ENCODE results near the gene TCP11X2.
"Not testable (repeated sequence)": the region's sequence is repeated elsewhere in the genome, so short reads cannot be mapped to it uniquely, and the experiment has no call there.

Gene TCP11X2

GRCh38 chrX:102414493-102414892 is 57.1 kb downstream of the TCP11X2 start:
- H3K27me3 ChIP-seq (ENCODE audit: control insufficient read depth, insufficient read depth, low read length, poor library complexity, severe bottlenecking); H3K4me1 ChIP-seq (ENCODE audit: control insufficient read depth, insufficient read depth, low read length); H3K9me3 ChIP-seq (ENCODE audit: control insufficient read depth, low read length); H3K27ac ChIP-seq (ENCODE audit: insufficient read depth, low read depth, low read length, poor library complexity, severe bottlenecking); H3K36me3 ChIP-seq (ENCODE audit: control insufficient read depth, insufficient read depth, low read length); H3K4me3 ChIP-seq (ENCODE audit: insufficient read depth, low read depth, low read length): not testable (repeated sequence)
- no CpG with 5 or more reads among the region's 4 CpGs for WGBS, 2 experiments
